ENCODE results near the gene CLDN22. TPM values are rescaled to one million over a fixed set of nuclear protein-coding genes. Genes with fewer than 3 reads are reported as not detected.

The CLDN22 gene
- total and polyA plus RNA-seq, 2 of the 8 experiments (the other 6 are each of a cell fraction or from before 2014, with no cell fraction given) = not detected

DNA sequence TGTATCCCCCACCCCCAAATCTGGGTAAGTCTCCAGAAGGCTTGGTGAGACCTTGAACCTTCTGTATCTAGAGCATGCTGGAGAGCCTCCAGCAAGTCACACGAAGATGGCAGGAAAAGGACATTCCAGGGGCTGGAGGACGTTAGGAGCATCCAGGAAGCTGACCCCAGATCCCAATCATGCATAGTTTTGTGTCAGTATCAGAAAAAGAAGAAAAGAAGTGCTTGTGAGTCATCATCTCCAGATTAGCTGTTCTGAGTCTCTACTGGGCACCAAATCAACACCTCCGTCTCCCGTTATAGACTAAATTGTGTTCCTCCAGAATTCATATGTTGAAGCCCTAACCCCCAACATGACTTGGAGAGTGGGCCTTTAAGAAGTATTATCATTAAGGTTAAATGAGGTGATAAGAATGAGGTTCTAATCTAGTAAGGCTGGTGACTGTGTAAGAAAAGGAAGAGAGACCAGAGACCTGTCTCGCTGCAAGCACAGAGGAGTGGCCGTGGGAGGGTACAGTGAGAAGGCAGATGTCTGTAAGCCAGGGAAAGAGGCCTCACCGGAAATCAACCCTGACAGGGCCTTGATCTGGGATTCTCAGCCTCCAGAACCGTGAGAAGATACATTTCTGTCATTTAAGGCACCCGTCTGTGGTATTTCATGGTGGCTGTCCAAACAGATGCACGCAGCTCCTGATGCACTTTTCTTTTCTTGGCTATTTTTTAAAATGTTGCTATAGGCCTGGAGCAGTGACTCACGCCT is 40.3 kb upstream of the CLDN22 start:
- H2BK5ac ChIP-seq (ENCODE audit: low read depth, low read length) = no peak overlapping the region
- H3K79me2 ChIP-seq (ENCODE audit: control insufficient read depth in 1 of 2, insufficient read depth in 2 of 2, low read length in 2 of 2) = no peaks in the 10 kb centered on the region
- H3K27ac ChIP-seq (ENCODE audit: low read depth, low read length) = no peak overlapping the region
- no peak for FAIRE-seq
- no peak overlapping the region for H2BK120ac ChIP-seq (replicated peaks; ENCODE audit: low read depth, low read length)
- H4K5ac ChIP-seq (ENCODE audit: insufficient read length, low read depth, low read length) = no peak overlapping the region
- H2BK15ac ChIP-seq (ENCODE audit: low read length) = no peak overlapping the region
- no peaks in the 10 kb centered on the region for H4K20me1 ChIP-seq (replicated peaks in 1 of 2; ENCODE audit: control insufficient read depth in 1 of 2, insufficient read depth in 2 of 2, low read length in 2 of 2)
- WGBS, 2 experiments (ENCODE audit: extremely low coverage in 1 of 2, insufficient coverage in 1 of 2, insufficient read length in 1 of 2, insufficient replicate concordance in 2 of 2, low coverage in 1 of 2, low lambda C conversion rate in 2 of 2, missing lambda C conversion rate in 1 of 2) = 81% methylated on average over 11 of the region's 11 CpGs; no CpG with 5 or more reads in 1 of the 2 experiments
- DNase-seq (ENCODE audit: low read depth in 1 of 2, low spot score in 2 of 2) = no peak
- H4K91ac ChIP-seq (replicated peaks; ENCODE audit: insufficient read length, low read length) = no peak overlapping the region
- H3K79me1 ChIP-seq (ENCODE audit: low read depth, low read length) = no peaks in the 10 kb centered on the region
- H3K4me2 ChIP-seq (ENCODE audit: insufficient read depth in 1 of 2, low read depth in 2 of 2, low read length in 2 of 2) = no peak overlapping the region
- no peak overlapping the region for H3K4me3 ChIP-seq (ENCODE audit: extremely low read depth in 1 of 4, insufficient read depth in 2 of 4, low read depth in 3 of 4, low read length in 4 of 4)
- H3K9me3 ChIP-seq (ENCODE audit: insufficient read depth in 2 of 2, low read depth in 1 of 2, low read length in 1 of 2) = no peaks in the 10 kb centered on the region
- no peaks in the 10 kb centered on the region for H3K27me3 ChIP-seq (replicated peaks in 1 of 4; ENCODE audit: control insufficient read depth in 3 of 4, extremely low read depth in 1 of 4, insufficient read depth in 3 of 4, low read length in 3 of 4)
- H2AFZ ChIP-seq (ENCODE audit: low read length) = no peak overlapping the region
- no peak overlapping the region for H2BK12ac ChIP-seq (ENCODE audit: low read depth, low read length)
- H3K18ac ChIP-seq (ENCODE audit: extremely low read depth, low read length) = no peak overlapping the region
- no peak overlapping the region for H4K8ac ChIP-seq (ENCODE audit: extremely low read depth, insufficient read depth, low read length)
- no peak overlapping the region for H3K14ac ChIP-seq (ENCODE audit: insufficient read length)
- no peak overlapping the region for H3K4ac ChIP-seq (replicated peaks; ENCODE audit: insufficient read length, low read depth, low read length)
- no peak overlapping the region for H3K9ac ChIP-seq (replicated peaks in 1 of 4; ENCODE audit: extremely low read depth in 1 of 4, low read depth in 3 of 4, low read length in 3 of 4)
- no peak overlapping the region for H3K56ac ChIP-seq (replicated peaks; ENCODE audit: insufficient read length, low read depth, low read length)
- no peaks in the 10 kb centered on the region for H3K36me3 ChIP-seq (ENCODE audit: control insufficient read depth in 2 of 4, insufficient read depth in 4 of 4, low read length in 3 of 4)
- no peaks in the 10 kb centered on the region for H3K23me2 ChIP-seq (ENCODE audit: low read depth, low read length)
- ChIA-PET CTCF (ENCODE audit: partially characterized antibody) (interaction anchor here (1.5 kb wide), 1 partner anchor 9 kb away, joined by 4 read pairs; no protein-coding TSS in a partner anchor), POLR2A (ENCODE audit: partially characterized antibody) (no interaction called here)
- no peak overlapping the region for H3K23ac ChIP-seq (ENCODE audit: insufficient read length)
- H3K4me1 ChIP-seq (replicated peaks in 1 of 4; ENCODE audit: control insufficient read depth in 3 of 4, insufficient read depth in 4 of 4, low read length in 3 of 4) = peaks cover 0 to 3% (median 1%) of the 10 kb centered on the region in 4 experiments; a peak in 3 of 7 replicates
- no peak overlapping the region for H2AK5ac ChIP-seq (ENCODE audit: low read depth, low read length)
- H2BK20ac ChIP-seq (ENCODE audit: low read length) = no peak overlapping the region
- TF ChIP-seq RFX5 (IDR thresholded peaks at IDR 0.05; ENCODE audit: borderline replicate concordance, low read depth, low read length) (no peak), PHF8 (conservative IDR thresholded peaks at IDR 0.05; ENCODE audit: low read depth, low read length) (no peak), BACH1 (IDR thresholded peaks at IDR 0.05; ENCODE audit: low read length) (no peak), KDM4A (IDR thresholded peaks at IDR 0.05; ENCODE audit: low read depth, low read length, severe bottlenecking) (no peak), RNF2 (IDR thresholded peaks at IDR 0.05; ENCODE audit: borderline replicate concordance, low read depth, low read length, missing control alignments, poor library complexity, severe bottlenecking) (no peak), GABPA (IDR thresholded peaks at IDR 0.05; ENCODE audit: borderline replicate concordance, insufficient read depth, low read length) (no peak), CREB1 (IDR thresholded peaks at IDR 0.05) (no peak), JUND (IDR thresholded peaks at IDR 0.05; ENCODE audit: low read length) (no peak), SP4 (IDR thresholded peaks at IDR 0.05; ENCODE audit: low read length) (no peak), NRF1 (IDR thresholded peaks at IDR 0.05; ENCODE audit: low read depth, low read length) (no peak), SIX5 (IDR thresholded peaks at IDR 0.05; ENCODE audit: low read depth, low read length) (no peak), EZH2 (IDR thresholded peaks at IDR 0.05; ENCODE audit: low read depth, low read length, severe bottlenecking) (no peak)
- TF ChIP-seq, protein P1, sequence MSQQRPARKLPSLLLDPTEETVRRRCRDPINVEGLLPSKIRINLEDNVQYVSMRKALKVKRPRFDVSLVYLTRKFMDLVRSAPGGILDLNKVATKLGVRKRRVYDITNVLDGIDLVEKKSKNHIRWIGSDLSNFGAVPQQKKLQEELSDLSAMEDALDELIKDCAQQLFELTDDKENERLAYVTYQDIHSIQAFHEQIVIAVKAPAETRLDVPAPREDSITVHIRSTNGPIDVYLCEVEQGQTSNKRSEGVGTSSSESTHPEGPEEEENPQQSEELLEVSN (IDR thresholded peaks at IDR 0.05) = no peak

Data from H1 (cell line).